Tibial nerve (tissue), 4 donors: Measurements from ENCODE around the gene GALR3. TPM values are rescaled to one million over a fixed set of nuclear protein-coding genes. Genes with fewer than 3 reads are reported as not detected.

Source experiments
- DNase-seq, 2 donors: peaks; one replicate each; pipeline ENCODE4 v3.0.0-alpha.2; 2019; ENCODE audit warnings: low spot score in 2 of 2
- H3K27ac ChIP-seq, 4 donors: fragments of 200-600 bp; sonication (generic) in 3 of 4; one replicate each; pipeline ENCODE4 v1.5.1; 2017 to 2019; ENCODE audit warnings: mild to moderate bottlenecking in 1 of 4
- H3K27me3 ChIP-seq, 2 donors: fragments of 200-600 bp; sonication (generic) in 1 of 2; one replicate each; pipeline versions ENCODE4 v1.5.1 to v1.6.0; 2017 to 2019
- H3K36me3 ChIP-seq, 3 donors: fragments of 200-600 bp; sonication (generic); one replicate each; pipeline ENCODE4 v1.5.1; 2018 to 2019
- H3K4me1 ChIP-seq, 4 donors: fragments of 200-600 bp; sonication (generic) in 3 of 4; one replicate each; pipeline ENCODE4 v1.5.1; 2017 to 2019
- H3K4me3 ChIP-seq, 4 donors: fragments of 200-600 bp; sonication (generic) in 3 of 4; one replicate each; pipeline ENCODE4 v1.5.1; 2017 to 2019; ENCODE audit warnings: mild to moderate bottlenecking in 1 of 4, moderate library complexity in 1 of 4
- H3K9me3 ChIP-seq, 4 donors: fragments of 200-600 bp; sonication (generic) in 3 of 4; one replicate each; pipeline ENCODE4 v1.5.1; 2017 to 2019
- EP300 ChIP-seq, 2 donors: sonication (generic); formaldehyde crosslinking; IDR thresholded peaks; one replicate each; pipeline ENCODE4 v1.6.1; 2017; ENCODE audit warnings: antibody characterized with exemption in 2 of 2, mild to moderate bottlenecking in 1 of 2
- POLR2A ChIP-seq, 2 donors: fragments of 450-650 bp; IDR thresholded peaks; one replicate each; pipeline ENCODE4 v1.6.1; 2017; ENCODE audit warnings: antibody characterized with exemption in 2 of 2, mild to moderate bottlenecking in 2 of 2, moderate library complexity in 2 of 2
- WGBS, 2 donors: methylation state at CpG; one replicate each; pipeline ENCODE4 v1.1.5; 2018; 5-methylcytosine and 5-hydroxymethylcytosine counted together
- total RNA-seq, 4 donors: library from RNA; depleted of rRNA; stranded (reverse); fragments of >200 nt; gene quantifications; one replicate each; pipeline ENCODE4 v1.1.0, GENCODE V29; 2016
- TF ChIP-seq, protein P1 (sequence below), 5 experiments: fragments of 200-600 bp in 3 of 5; fragments of 450-650 bp in 2 of 5; sonication (generic) in 3 of 5; IDR thresholded peaks; one replicate each; pipeline ENCODE4 v1.5.1; 2016 to 2019; ENCODE audit warnings: antibody characterized with exemption in 5 of 5, mild to moderate bottlenecking in 3 of 5, moderate library complexity in 2 of 5

Gene GALR3, protein sequence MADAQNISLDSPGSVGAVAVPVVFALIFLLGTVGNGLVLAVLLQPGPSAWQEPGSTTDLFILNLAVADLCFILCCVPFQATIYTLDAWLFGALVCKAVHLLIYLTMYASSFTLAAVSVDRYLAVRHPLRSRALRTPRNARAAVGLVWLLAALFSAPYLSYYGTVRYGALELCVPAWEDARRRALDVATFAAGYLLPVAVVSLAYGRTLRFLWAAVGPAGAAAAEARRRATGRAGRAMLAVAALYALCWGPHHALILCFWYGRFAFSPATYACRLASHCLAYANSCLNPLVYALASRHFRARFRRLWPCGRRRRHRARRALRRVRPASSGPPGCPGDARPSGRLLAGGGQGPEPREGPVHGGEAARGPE
- not detected for total RNA-seq

DNA sequence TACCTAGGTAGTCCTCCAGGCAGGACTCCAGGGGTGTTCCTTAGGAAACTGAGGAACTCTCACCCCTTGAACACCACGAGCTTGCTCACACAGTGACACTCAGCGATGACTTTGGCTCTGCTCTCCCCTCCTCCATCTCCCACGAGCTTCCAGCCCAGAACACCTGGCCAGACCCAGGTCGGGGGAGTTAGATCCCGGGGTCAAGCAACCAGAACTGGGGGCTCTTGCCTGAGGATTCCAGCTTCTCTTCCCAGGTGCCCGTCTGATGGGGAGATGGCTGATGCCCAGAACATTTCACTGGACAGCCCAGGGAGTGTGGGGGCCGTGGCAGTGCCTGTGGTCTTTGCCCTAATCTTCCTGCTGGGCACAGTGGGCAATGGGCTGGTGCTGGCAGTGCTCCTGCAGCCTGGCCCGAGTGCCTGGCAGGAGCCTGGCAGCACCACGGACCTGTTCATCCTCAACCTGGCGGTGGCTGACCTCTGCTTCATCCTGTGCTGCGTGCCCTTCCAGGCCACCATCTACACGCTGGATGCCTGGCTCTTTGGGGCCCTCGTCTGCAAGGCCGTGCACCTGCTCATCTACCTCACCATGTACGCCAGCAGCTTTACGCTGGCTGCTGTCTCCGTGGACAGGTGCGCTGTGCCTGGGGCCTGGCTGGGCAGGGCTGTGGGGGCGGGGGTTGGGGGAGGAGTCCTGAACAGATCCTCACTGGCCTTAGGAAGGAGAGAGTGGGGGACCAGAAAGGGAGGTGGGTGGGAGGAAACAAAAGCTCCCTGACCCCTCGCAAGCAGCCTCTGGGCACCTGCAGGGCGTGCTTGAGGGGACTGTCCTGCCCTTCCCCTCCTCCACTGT lies at the start of gene GALR3:
TSS of gene GALR3 (plus strand) at position 249 of the 852 bp plus-strand sequence. CDS start at position 274, 25 bp downstream.
- Histone ChIP-seq H3K36me3 (peaks cover 0 to 4% (median 0%) of the 10 kb centered on the region in 3 donors), H3K9me3 (no peaks in the 10 kb centered on the region), H3K27ac (no peak within 1 kb of the TSS), H3K4me3 (no peak within 1 kb of the TSS), H3K27me3 (peaks cover 0 to 58% of the 10 kb centered on the region in 2 donors), H3K4me1 (peaks cover 0 to 16% (median 6%) of the 10 kb centered on the region in 4 donors)
- no peak for TF ChIP-seq POLR2A (IDR thresholded peaks at IDR 0.05)
- TF ChIP-seq, protein P1, sequence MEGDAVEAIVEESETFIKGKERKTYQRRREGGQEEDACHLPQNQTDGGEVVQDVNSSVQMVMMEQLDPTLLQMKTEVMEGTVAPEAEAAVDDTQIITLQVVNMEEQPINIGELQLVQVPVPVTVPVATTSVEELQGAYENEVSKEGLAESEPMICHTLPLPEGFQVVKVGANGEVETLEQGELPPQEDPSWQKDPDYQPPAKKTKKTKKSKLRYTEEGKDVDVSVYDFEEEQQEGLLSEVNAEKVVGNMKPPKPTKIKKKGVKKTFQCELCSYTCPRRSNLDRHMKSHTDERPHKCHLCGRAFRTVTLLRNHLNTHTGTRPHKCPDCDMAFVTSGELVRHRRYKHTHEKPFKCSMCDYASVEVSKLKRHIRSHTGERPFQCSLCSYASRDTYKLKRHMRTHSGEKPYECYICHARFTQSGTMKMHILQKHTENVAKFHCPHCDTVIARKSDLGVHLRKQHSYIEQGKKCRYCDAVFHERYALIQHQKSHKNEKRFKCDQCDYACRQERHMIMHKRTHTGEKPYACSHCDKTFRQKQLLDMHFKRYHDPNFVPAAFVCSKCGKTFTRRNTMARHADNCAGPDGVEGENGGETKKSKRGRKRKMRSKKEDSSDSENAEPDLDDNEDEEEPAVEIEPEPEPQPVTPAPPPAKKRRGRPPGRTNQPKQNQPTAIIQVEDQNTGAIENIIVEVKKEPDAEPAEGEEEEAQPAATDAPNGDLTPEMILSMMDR (IDR thresholded peaks at IDR 0.05) = no peak
- no peak for TF ChIP-seq EP300 (IDR thresholded peaks at IDR 0.05)
- DNase-seq = no peak
- WGBS, 2 donors = 51 to 75% methylated on average over 17 to 20 of the region's 21 CpGs

DNA sequence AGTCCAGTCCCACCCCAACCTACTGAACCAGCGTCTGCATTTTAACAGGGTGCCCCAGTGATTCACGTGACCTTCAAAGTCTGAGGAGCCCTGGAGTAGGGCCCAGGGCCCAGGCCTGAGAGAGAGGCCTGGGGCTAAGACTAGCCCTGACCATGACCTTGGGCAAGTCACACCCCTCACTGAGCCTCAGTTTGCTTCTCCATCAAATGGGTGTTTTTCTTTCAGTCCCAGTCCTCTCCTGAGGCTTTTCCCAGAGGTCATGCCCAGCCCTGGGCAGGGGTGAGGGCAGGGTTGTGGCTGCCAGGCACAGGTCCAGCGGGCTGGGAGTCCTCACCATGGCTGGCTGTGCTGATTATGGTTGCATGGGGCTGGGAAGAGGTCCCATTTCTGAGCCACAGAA lies 48.5 kb upstream of the GALR3 start:
- Histone ChIP-seq H3K4me3 (no peak overlapping the region), H3K27ac (no peak overlapping the region), H3K36me3 (peaks cover 0 to 63% (median 6%) of the 10 kb centered on the region in 3 donors), H3K4me1 (peaks cover 0 to 14% (median 3%) of the 10 kb centered on the region in 4 donors), H3K9me3 (no peaks in the 10 kb centered on the region), H3K27me3 (no peaks in the 10 kb centered on the region)
- TF ChIP-seq EP300 (IDR thresholded peaks at IDR 0.05) (no peak), POLR2A (IDR thresholded peaks at IDR 0.05) (no peak)
- TF ChIP-seq, protein P1 (IDR thresholded peaks at IDR 0.05) = no peak
- WGBS, 2 donors = 74 to 96% methylated on average over 3 of the region's 3 CpGs
- DNase-seq = no peak

DNA sequence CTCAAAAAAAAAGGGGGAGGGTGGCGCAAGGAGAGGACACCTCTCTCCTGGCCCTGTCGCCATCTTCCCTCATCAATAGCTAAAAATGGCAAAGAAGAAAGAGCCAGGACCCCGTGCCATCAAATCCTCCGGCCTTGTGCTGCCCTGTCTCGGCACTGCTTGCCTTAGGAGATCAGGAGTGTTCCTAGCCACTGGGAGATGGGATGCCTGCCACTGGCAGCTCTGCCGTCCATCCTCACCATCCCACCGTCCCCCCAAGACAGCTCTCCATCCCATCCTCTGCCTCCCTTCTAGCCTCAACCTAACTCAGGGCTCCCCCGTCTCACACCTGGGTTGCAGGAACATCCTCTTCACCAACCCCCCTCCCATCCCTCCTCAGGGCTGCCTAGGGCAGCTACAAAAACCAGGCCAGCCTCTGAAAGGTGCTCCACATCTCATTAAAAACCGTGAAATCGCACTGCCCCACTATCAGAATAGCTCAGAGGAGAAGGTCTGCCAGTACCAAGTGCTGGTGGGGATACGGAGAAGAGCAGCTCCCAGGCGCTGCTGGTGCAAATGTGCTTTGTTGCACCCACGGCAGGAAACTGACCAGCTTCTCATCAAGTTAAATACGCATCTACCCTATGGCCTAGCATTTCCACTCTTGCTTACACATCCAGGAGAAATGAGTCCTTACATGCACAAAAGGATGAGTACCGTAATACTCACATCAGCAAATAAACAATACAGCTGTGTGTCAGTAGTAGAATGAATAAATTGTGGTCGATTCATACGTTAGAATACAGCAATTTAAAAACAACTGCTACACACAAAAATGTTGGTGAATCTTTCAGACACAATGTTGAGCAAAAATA lies 47.2 kb upstream of the GALR3 start:
- TF ChIP-seq POLR2A (IDR thresholded peaks at IDR 0.05) (no peak), EP300 (IDR thresholded peaks at IDR 0.05) (no peak)
- TF ChIP-seq, protein P1 (IDR thresholded peaks at IDR 0.05) = no peak
- peak overlapping the region in 2 of 4 donors; percentile 53 to 55 for H3K27ac ChIP-seq
- WGBS, 2 donors = 75 to 77% methylated on average over 17 of the region's 17 CpGs

DNA sequence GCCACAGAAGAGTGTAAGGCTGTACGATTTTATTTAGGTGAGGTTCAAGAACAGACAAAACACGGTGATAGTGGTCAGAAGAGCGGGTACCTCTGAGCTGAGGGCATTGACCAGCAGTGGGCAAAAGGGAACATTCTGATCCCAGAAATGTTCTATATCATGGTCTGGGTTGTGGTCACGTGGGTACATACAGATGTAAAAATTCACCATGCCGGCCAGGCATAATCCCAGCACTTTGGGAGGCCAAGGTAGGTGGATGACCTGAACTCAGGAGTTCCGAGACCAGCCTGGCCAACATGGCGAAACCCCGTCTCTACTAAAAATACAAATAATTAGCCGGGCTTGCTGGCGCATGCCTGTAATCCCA lies 46.6 kb upstream of the GALR3 start:
- Histone ChIP-seq H3K36me3 (peaks cover 0 to 44% (median 6%) of the 10 kb centered on the region in 3 donors), H3K27ac (peak overlapping the region in 3 of 4 donors; percentile 19 to 55 (median 53)), H3K9me3 (no peaks in the 10 kb centered on the region), H3K4me1 (peaks cover 0 to 14% (median 3%) of the 10 kb centered on the region in 4 donors), H3K27me3 (no peaks in the 10 kb centered on the region), H3K4me3 (no peak overlapping the region)
- TF ChIP-seq EP300 (IDR thresholded peaks at IDR 0.05) (no peak), POLR2A (IDR thresholded peaks at IDR 0.05) (no peak)
- TF ChIP-seq, protein P1 (IDR thresholded peaks at IDR 0.05) = no peak
- 67 to 71% methylated on average over 10 of the region's 10 CpGs for WGBS, 2 donors
- no peak for DNase-seq

More for the DNA sequence above, 47.2 kb upstream of the GALR3 start:
- Histone ChIP-seq H3K36me3 (peaks cover 0 to 50% (median 6%) of the 10 kb centered on the region in 3 donors), H3K4me1 (peaks cover 0 to 14% (median 3%) of the 10 kb centered on the region in 4 donors), H3K9me3 (no peaks in the 10 kb centered on the region), H3K4me3 (no peak overlapping the region), H3K27me3 (no peaks in the 10 kb centered on the region)
- no peak for DNase-seq
